Body of pancreas (tissue), 4 donors: ENCODE data around the gene TATDN2. TPM values are rescaled to one million over a fixed set of nuclear protein-coding genes. Genes with fewer than 3 reads are reported as not detected.
A peak's percentile ranks its signal among the peaks of the same experiment; 100 is the strongest.

ENCODE experiments used
- ATAC-seq: fragments of 150-250 bp; one replicate; pipeline ENCODE4 v1.9.1; 2016
- DNase-seq, 4 donors: peaks; one replicate each; pipeline ENCODE4 v3.0.0-alpha.2; 2019
- H3K27ac ChIP-seq, 4 donors: fragments of 200-600 bp; sonication (generic); 1 replicate in 3 of 4; 2 replicates in 1 of 4; pipeline versions ENCODE4 v1.5.1 to v1.6.1; 2016 to 2019; ENCODE audit warnings: mild to moderate bottlenecking in 1 of 4, mixed read lengths in 1 of 4, moderate library complexity in 1 of 4
- H3K27me3 ChIP-seq, 2 donors: fragments of 200-600 bp; sonication (generic); one replicate each; pipeline ENCODE4 v1.6.0; 2016; ENCODE audit warnings: mild to moderate bottlenecking in 1 of 2
- H3K36me3 ChIP-seq, 2 donors: fragments of 200-600 bp; sonication (generic); replicated peaks in 1 of 2; 2 replicates each; pipeline ENCODE4 v1.5.1; 2016; ENCODE audit warnings: low read depth in 2 of 2; ENCODE audit not compliant: insufficient read depth in 1 of 2
- H3K4me1 ChIP-seq: fragments of 200-600 bp; sonication (generic); one replicate; pipeline ENCODE4 v1.6.0; 2016
- H3K4me3 ChIP-seq, 2 donors: fragments of 200-600 bp; sonication (generic); 1 replicate in 1 of 2; 2 replicates in 1 of 2; pipeline ENCODE4 v1.5.1; 2016 to 2019
- H3K9me3 ChIP-seq, 3 donors: fragments of 200-600 bp; sonication (generic); 1 replicate in 2 of 3; 2 replicates in 1 of 3; pipeline ENCODE4 v1.5.1; 2016
- CTCF ChIP-seq, 7 experiments: fragments of 450-650 bp in 4 of 7; fragments of 200-600 bp in 3 of 7; sonication (generic) in 3 of 7; IDR thresholded peaks; one replicate each; pipeline ENCODE4 v1.5.1; 2016 to 2019; ENCODE audit warnings: antibody characterized with exemption in 7 of 7
- POLR2A ChIP-seq, 3 donors: fragments of 450-650 bp; IDR thresholded peaks; one replicate each; pipeline ENCODE4 v1.6.1; 2016; ENCODE audit warnings: antibody characterized with exemption in 3 of 3, mild to moderate bottlenecking in 2 of 3
- WGBS, 2 donors: methylation state at CpG; one replicate each; pipeline ENCODE4 v1.1.5; 2017; 5-methylcytosine and 5-hydroxymethylcytosine counted together
- intact Hi-C: fragments of 100-400 bp; cut with DNase I; formaldehyde crosslinking; loops from one replicate; pipeline ENCODE4 v1.15.1; 2023
- total RNA-seq, 2 donors: library from RNA; depleted of rRNA; stranded (reverse); fragments of >200 nt; gene quantifications; one replicate each; pipeline ENCODE4 v1.1.0, GENCODE V29; 2016

Gene TATDN2
- total RNA-seq, 2 donors from 2014 or later, result 15.3 to 19.8 TPM

- WGBS, 2 donors, result 1 to 2% methylated on average over 11 to 32 of the region's 32 CpGs
- DNase-seq (peak; percentile 16 to 24 (median 22)), ATAC-seq (no peak)
Observed at GRCh38 chr3:10248984-10249748, 907 bp downstream of the TATDN2 start.

GRCh38 chr3:10249833-10250232 is 1.6 kb downstream of the TATDN2 start:
- H3K9me3 ChIP-seq, result no peaks in the 10 kb centered on the region
- peak overlapping the region in 1 of 2 donors; percentile 65 for H3K4me3 ChIP-seq
- H3K4me1 ChIP-seq, result peaks cover 39% of the 10 kb centered on the region
- DNase-seq (no peak), ATAC-seq (no peak)
- no peaks in the 10 kb centered on the region for H3K36me3 ChIP-seq
- WGBS, 2 donors, result 6 to 7% methylated on average over 3 of the region's 3 CpGs
- no peaks in the 10 kb centered on the region for H3K27me3 ChIP-seq
- intact Hi-C loops, result no loop called here
- TF ChIP-seq POLR2A (IDR thresholded peaks at IDR 0.05) (no peak), CTCF (IDR thresholded peaks at IDR 0.05) (no peak)
- H3K27ac ChIP-seq, result peak overlapping the region in 2 of 4 donors; percentile 75 to 91

More at GRCh38 chr3:10248984-10249748, 907 bp downstream of the TATDN2 start:
- intact Hi-C loops, result no loop called here
- TF ChIP-seq POLR2A (IDR thresholded peaks at IDR 0.05) (peak in 1 of 3 donors; percentile 10), CTCF (IDR thresholded peaks at IDR 0.05) (no peak)
- peaks cover 36% of the 10 kb centered on the region for H3K4me1 ChIP-seq
- no peaks in the 10 kb centered on the region for H3K36me3 ChIP-seq
- H3K27me3 ChIP-seq, result no peaks in the 10 kb centered on the region
- H3K4me3 ChIP-seq, result peak overlapping the region; percentile 45 to 65
- H3K27ac ChIP-seq, result peak overlapping the region; percentile 75 to 91 (median 85)
- H3K9me3 ChIP-seq, result no peaks in the 10 kb centered on the region

- Histone ChIP-seq H3K27ac (no peak overlapping the region), H3K36me3 (peaks cover 0 to 2% of the 10 kb centered on the region in 2 donors), H3K4me3 (no peak overlapping the region), H3K4me1 (peaks cover 41% of the 10 kb centered on the region), H3K9me3 (no peaks in the 10 kb centered on the region), H3K27me3 (no peaks in the 10 kb centered on the region)
- no peak for ATAC-seq
- no peak for TF ChIP-seq POLR2A (IDR thresholded peaks at IDR 0.05)
- TF ChIP-seq CTCF (IDR thresholded peaks at IDR 0.05), result no peak
- no peak for DNase-seq
- 88 to 94% methylated on average over 3 of the region's 3 CpGs for WGBS, 2 donors
- intact Hi-C loops, result no loop called here
Observed at GRCh38 chr3:10251006-10251405, 2.7 kb downstream of the TATDN2 start.

GRCh38 chr3:10253731-10254130 is 5.5 kb downstream of the TATDN2 start:
- intact Hi-C loops, result no loop called here
- Histone ChIP-seq H3K27ac (no peak overlapping the region), H3K27me3 (no peaks in the 10 kb centered on the region), H3K4me1 (peaks cover 43% of the 10 kb centered on the region), H3K36me3 (peaks cover 2 to 4% of the 10 kb centered on the region in 2 donors), H3K9me3 (no peaks in the 10 kb centered on the region), H3K4me3 (no peak overlapping the region)
- no peak for TF ChIP-seq CTCF (IDR thresholded peaks at IDR 0.05)
- 21 to 25% methylated on average over 3 of the region's 3 CpGs for WGBS, 2 donors
- peak; percentile 50 for ATAC-seq
- DNase-seq, result peak; percentile 9 to 73 (median 29)

GRCh38 chr3:10255835-10256234 is 7.6 kb downstream of the TATDN2 start:
- WGBS, 2 donors, result 87 to 89% methylated on average over 7 of the region's 7 CpGs
- Histone ChIP-seq H3K9me3 (no peaks in the 10 kb centered on the region), H3K27ac (no peak overlapping the region), H3K36me3 (peaks cover 4% of the 10 kb centered on the region in 2 donors), H3K27me3 (no peaks in the 10 kb centered on the region), H3K4me1 (peaks cover 30% of the 10 kb centered on the region), H3K4me3 (no peak overlapping the region)
- DNase-seq, result no peak
- ATAC-seq, result no peak
- TF ChIP-seq POLR2A (IDR thresholded peaks at IDR 0.05) (no peak), CTCF (IDR thresholded peaks at IDR 0.05) (no peak)
- intact Hi-C loops, result no loop called here
